Right lobe of liver (tissue), 4 donors: ENCODE results near the gene AHI1.

Experiments
- CTCF ChIP-seq, 4 donors: fragments of 200-600 bp in 3 of 4; fragments of 450-650 bp in 1 of 4; IDR thresholded peaks; one replicate each; pipeline versions ENCODE4 v1.5.1 to v1.8.0; 2016 to 2022; ENCODE audit warnings: antibody characterized with exemption in 4 of 4, mild to moderate bottlenecking in 2 of 4
- POLR2A ChIP-seq: fragments of 450-650 bp; IDR thresholded peaks from one replicate; pipeline ENCODE4 v1.6.1; 2017; ENCODE audit warnings: antibody characterized with exemption, mild to moderate bottlenecking
- donor health status: DM: no; HTN: no; CAD: no.
- donor health status: DM: no; HTN: no; CAD: no.
- donor health status: DM: no; HTN: yes; CAD: no.

- TF ChIP-seq CTCF (IDR thresholded peaks at IDR 0.05) (no peak), POLR2A (no peak)
Observed at GRCh38 chr6:135403584-135403983, 94.0 kb downstream of the AHI1 start.
